Central memory CD8-positive, alpha-beta T cell (primary cell): Measurements from ENCODE around the gene DIAPH3.

Experiments used
- ATAC-seq: fragments of 150-1000 bp; cut with Tn5 transposase; replicated peaks from 2 replicates; pipeline ENCODE4 v1.10.0; 2022; ENCODE audit warnings: mild to moderate bottlenecking, moderate FRiP score, moderate number of reproducible peaks; ENCODE audit not compliant: poor library complexity, severe bottlenecking; ENCODE audit errors: extremely low read depth
- DNase-seq, 2 donors: peaks; one replicate each; pipeline ENCODE4 v3.0.0; 2021; ENCODE audit warnings: low spot score in 2 of 2
- H3K27ac Mint-ChIP-seq: one replicate; pipeline ENCODE4 v1.8.0; 2022; ENCODE audit warnings: low read depth, mild to moderate bottlenecking, moderate library complexity, mixed read lengths
- H3K27me3 Mint-ChIP-seq: one replicate; pipeline ENCODE4 v1.8.0; 2022; ENCODE audit warnings: mixed read lengths
- H3K36me3 Mint-ChIP-seq: one replicate; pipeline ENCODE4 v1.8.0; 2022; ENCODE audit warnings: mild to moderate bottlenecking, moderate library complexity, mixed read lengths; ENCODE audit not compliant: insufficient read depth
- H3K4me1 Mint-ChIP-seq: one replicate; pipeline ENCODE4 v1.8.0; 2022; ENCODE audit warnings: mixed read lengths
- H3K4me3 Mint-ChIP-seq: one replicate; pipeline ENCODE4 v1.8.0; 2022; ENCODE audit warnings: mild to moderate bottlenecking, moderate library complexity, mixed read lengths
- H3K9me3 Mint-ChIP-seq: one replicate; pipeline ENCODE4 v1.8.0; 2022; ENCODE audit warnings: mixed read lengths

Gene DIAPH3

GRCh38 chr13:59888408-59888807, 275.3 kb downstream of the DIAPH3 start:
- Mint-ChIP-seq H3K9me3 (no peaks in the 10 kb centered on the region), H3K27ac (no peak overlapping the region), H3K4me3 (no peak overlapping the region), H3K36me3 (no peaks in the 10 kb centered on the region), H3K27me3 (no peaks in the 10 kb centered on the region), H3K4me1 (no peaks in the 10 kb centered on the region)
- ATAC-seq = no peak
- DNase-seq = no peak

GRCh38 chr13:59885076-59885475, 278.7 kb downstream of the DIAPH3 start:
- H3K9me3 Mint-ChIP-seq = no peaks in the 10 kb centered on the region

GRCh38 chr13:59883885-59884284, 279.8 kb downstream of the DIAPH3 start:
- H3K9me3 Mint-ChIP-seq = no peaks in the 10 kb centered on the region
- DNase-seq (no peak), ATAC-seq (no peak)
- H3K4me1 Mint-ChIP-seq = no peaks in the 10 kb centered on the region
- H3K27ac Mint-ChIP-seq = no peak overlapping the region
- H3K27me3 Mint-ChIP-seq = no peaks in the 10 kb centered on the region
- H3K36me3 Mint-ChIP-seq = no peaks in the 10 kb centered on the region
- no peak overlapping the region for H3K4me3 Mint-ChIP-seq

More at GRCh38 chr13:59885076-59885475, 278.7 kb downstream of the DIAPH3 start:
- ATAC-seq (no peak), DNase-seq (no peak)
- Mint-ChIP-seq H3K4me3 (no peak overlapping the region), H3K4me1 (no peaks in the 10 kb centered on the region), H3K27ac (no peak overlapping the region), H3K36me3 (no peaks in the 10 kb centered on the region), H3K27me3 (no peaks in the 10 kb centered on the region)

GRCh38 chr13:59880468-59880867, 283.3 kb downstream of the DIAPH3 start:
- Mint-ChIP-seq H3K9me3 (no peaks in the 10 kb centered on the region), H3K4me3 (no peak overlapping the region), H3K27ac (no peak overlapping the region), H3K4me1 (no peaks in the 10 kb centered on the region), H3K36me3 (no peaks in the 10 kb centered on the region), H3K27me3 (no peaks in the 10 kb centered on the region)
- no peak for ATAC-seq
- DNase-seq = no peak

- Mint-ChIP-seq H3K4me3 (no peak overlapping the region), H3K36me3 (no peaks in the 10 kb centered on the region), H3K9me3 (no peaks in the 10 kb centered on the region), H3K27ac (no peak overlapping the region), H3K27me3 (no peaks in the 10 kb centered on the region), H3K4me1 (no peaks in the 10 kb centered on the region)
- DNase-seq (no peak), ATAC-seq (no peak)
Observed at GRCh38 chr13:59879281-59879680, 284.4 kb downstream of the DIAPH3 start.

- H3K27ac Mint-ChIP-seq = no peak overlapping the region
- ATAC-seq = no peak
- no peak overlapping the region for H3K4me3 Mint-ChIP-seq
Observed at GRCh38 chr13:59877933-59878332, 285.8 kb downstream of the DIAPH3 start.

GRCh38 chr13:59874973-59875372, 288.8 kb downstream of the DIAPH3 start:
- no peak overlapping the region for H3K4me3 Mint-ChIP-seq
- no peak overlapping the region for H3K27ac Mint-ChIP-seq
- no peaks in the 10 kb centered on the region for H3K9me3 Mint-ChIP-seq
- no peaks in the 10 kb centered on the region for H3K36me3 Mint-ChIP-seq
- no peak for ATAC-seq
- no peaks in the 10 kb centered on the region for H3K27me3 Mint-ChIP-seq
- no peak for DNase-seq
- no peaks in the 10 kb centered on the region for H3K4me1 Mint-ChIP-seq

More at GRCh38 chr13:59877933-59878332, 285.8 kb downstream of the DIAPH3 start:
- no peaks in the 10 kb centered on the region for H3K9me3 Mint-ChIP-seq
- H3K4me1 Mint-ChIP-seq = no peaks in the 10 kb centered on the region
- H3K36me3 Mint-ChIP-seq = no peaks in the 10 kb centered on the region
- no peaks in the 10 kb centered on the region for H3K27me3 Mint-ChIP-seq
- no peak for DNase-seq

- Mint-ChIP-seq H3K36me3 (no peaks in the 10 kb centered on the region), H3K27ac (no peak overlapping the region), H3K9me3 (no peaks in the 10 kb centered on the region), H3K4me3 (no peak overlapping the region), H3K4me1 (no peaks in the 10 kb centered on the region), H3K27me3 (no peaks in the 10 kb centered on the region)
- no peak for DNase-seq
- ATAC-seq = no peak
Observed at GRCh38 chr13:59873856-59874255, 289.9 kb downstream of the DIAPH3 start.

- H3K9me3 Mint-ChIP-seq = no peaks in the 10 kb centered on the region
- H3K4me3 Mint-ChIP-seq = no peak overlapping the region
- no peaks in the 10 kb centered on the region for H3K4me1 Mint-ChIP-seq
- DNase-seq (no peak), ATAC-seq (no peak)
- no peak overlapping the region for H3K27ac Mint-ChIP-seq
- no peaks in the 10 kb centered on the region for H3K36me3 Mint-ChIP-seq
- no peaks in the 10 kb centered on the region for H3K27me3 Mint-ChIP-seq
Observed at GRCh38 chr13:59873309-59873708, 290.4 kb downstream of the DIAPH3 start.

- Mint-ChIP-seq H3K9me3 (no peaks in the 10 kb centered on the region), H3K36me3 (no peaks in the 10 kb centered on the region), H3K4me3 (no peak overlapping the region), H3K27ac (no peak overlapping the region), H3K27me3 (no peaks in the 10 kb centered on the region), H3K4me1 (no peaks in the 10 kb centered on the region)
- DNase-seq (no peak), ATAC-seq (no peak)
Observed at GRCh38 chr13:59867867-59868266, 295.9 kb downstream of the DIAPH3 start.

- Mint-ChIP-seq H3K4me1 (no peaks in the 10 kb centered on the region), H3K36me3 (no peaks in the 10 kb centered on the region), H3K27me3 (no peaks in the 10 kb centered on the region), H3K27ac (no peak overlapping the region), H3K4me3 (no peak overlapping the region), H3K9me3 (no peaks in the 10 kb centered on the region)
- ATAC-seq = no peak
- no peak for DNase-seq
Observed at GRCh38 chr13:59865398-59865797, 298.3 kb downstream of the DIAPH3 start.

GRCh38 chr13:59863621-59864020, 300.1 kb downstream of the DIAPH3 start:
- no peak for ATAC-seq
- H3K4me3 Mint-ChIP-seq = no peak overlapping the region

GRCh38 chr13:59861676-59862075, 302.1 kb downstream of the DIAPH3 start:
- no peaks in the 10 kb centered on the region for H3K27me3 Mint-ChIP-seq
- no peak for ATAC-seq
- no peak for DNase-seq
- H3K4me3 Mint-ChIP-seq = no peak overlapping the region
- H3K36me3 Mint-ChIP-seq = no peaks in the 10 kb centered on the region
- H3K27ac Mint-ChIP-seq = no peak overlapping the region
- no peaks in the 10 kb centered on the region for H3K4me1 Mint-ChIP-seq
- no peaks in the 10 kb centered on the region for H3K9me3 Mint-ChIP-seq

More at GRCh38 chr13:59863621-59864020, 300.1 kb downstream of the DIAPH3 start:
- no peak overlapping the region for H3K27ac Mint-ChIP-seq
- no peaks in the 10 kb centered on the region for H3K27me3 Mint-ChIP-seq
- H3K4me1 Mint-ChIP-seq = no peaks in the 10 kb centered on the region
- no peaks in the 10 kb centered on the region for H3K36me3 Mint-ChIP-seq
- no peaks in the 10 kb centered on the region for H3K9me3 Mint-ChIP-seq
- no peak for DNase-seq

- no peak overlapping the region for H3K27ac Mint-ChIP-seq
- no peaks in the 10 kb centered on the region for H3K4me1 Mint-ChIP-seq
- ATAC-seq (no peak), DNase-seq (no peak)
- H3K4me3 Mint-ChIP-seq = no peak overlapping the region
- H3K9me3 Mint-ChIP-seq = peaks cover under 1% of the 10 kb centered on the region
- no peaks in the 10 kb centered on the region for H3K36me3 Mint-ChIP-seq
- no peaks in the 10 kb centered on the region for H3K27me3 Mint-ChIP-seq
Observed at GRCh38 chr13:59856281-59856810, 307.4 kb downstream of the DIAPH3 start.
